HepG2 (cell line): ENCODE results near the gene DPEP1. TPM values are rescaled to one million over a fixed set of nuclear protein-coding genes. Genes with fewer than 3 reads are reported as not detected.

Experiments
- ARID4A ChIP-seq: sonication (generic); formaldehyde crosslinking; IDR thresholded peaks from 2 replicates; pipeline ENCODE4 v1.5.0; 2020; ENCODE audit warnings: mild to moderate bottlenecking, missing genetic modification reagents, borderline replicate concordance
- ATF7-NPFF ChIP-seq: sonication (generic); formaldehyde crosslinking; IDR thresholded peaks from 2 replicates; pipeline ENCODE4 v1.8.1; 2023; ENCODE audit warnings: mild to moderate bottlenecking, low read depth, missing genetic modification reagents, moderate library complexity
- HOXA9 ChIP-seq: sonication (generic); formaldehyde crosslinking; IDR thresholded peaks from 2 replicates; pipeline ENCODE4 v1.8.1; 2022; ENCODE audit warnings: missing genetic modification reagents, mild to moderate bottlenecking, moderate library complexity, borderline replicate concordance
- PRPF4 ChIP-seq: fragments of 200-400 bp; formaldehyde crosslinking; IDR thresholded peaks from 2 replicates; pipeline ENCODE4 v1.6.1; 2016; ENCODE audit warnings: low read length, low read depth; ENCODE audit not compliant: poor library complexity, severe bottlenecking
- RELA ChIP-seq: sonication (generic); formaldehyde crosslinking; IDR thresholded peaks from 2 replicates; pipeline ENCODE4 v1.4.0; 2020; ENCODE audit warnings: missing genetic modification reagents
- SOX13 ChIP-seq, 3 experiments: fragments of 450-650 bp in 1 of 3; sonication (generic) in 1 of 3; formaldehyde crosslinking in 1 of 3; IDR thresholded peaks in 2 of 3; conservative IDR thresholded peaks in 1 of 3; 2 replicates each; pipeline versions ENCODE4 v1.5.0 to v1.6.1; 2016 to 2020; ENCODE audit warnings: antibody characterized with exemption in 1 of 3, mild to moderate bottlenecking in 1 of 3, missing compliant biosample characterization in 1 of 3, missing genetic modification reagents in 1 of 3, moderate library complexity in 1 of 3
- U2AF2 ChIP-seq: fragments of 200-400 bp; formaldehyde crosslinking; IDR thresholded peaks from 2 replicates; pipeline ENCODE4 v1.6.1; 2017; ENCODE audit warnings: low read depth, mild to moderate bottlenecking, low read length
- ZFP1 ChIP-seq: IDR thresholded peaks from 2 replicates; pipeline ENCODE4 v1.6.1; 2016
- ZHX1 ChIP-seq: sonication (generic); formaldehyde crosslinking; IDR thresholded peaks from 2 replicates; pipeline ENCODE4 v1.8.1; 2022; ENCODE audit warnings: low read depth, mild to moderate bottlenecking, missing genetic modification reagents
- ZNF234 ChIP-seq: sonication (generic); formaldehyde crosslinking; conservative IDR thresholded peaks from 2 replicates; pipeline ENCODE4 v1.5.1; 2020; ENCODE audit warnings: mild to moderate bottlenecking, missing genetic modification reagents
- ZNF256 ChIP-seq: sonication (generic); formaldehyde crosslinking; conservative IDR thresholded peaks from 2 replicates; pipeline ENCODE4 v1.4.0; 2020; ENCODE audit warnings: missing genetic modification reagents
- ZNF446 ChIP-seq: sonication (generic); formaldehyde crosslinking; IDR thresholded peaks from 2 replicates; pipeline ENCODE4 v1.5.0; 2020; ENCODE audit warnings: mild to moderate bottlenecking, missing genetic modification reagents
- ZNF570 ChIP-seq: sonication (generic); formaldehyde crosslinking; IDR thresholded peaks from 2 replicates; pipeline ENCODE4 v1.4.0; 2020; ENCODE audit warnings: mild to moderate bottlenecking, missing genetic modification reagents, borderline replicate concordance
- ZNF598 ChIP-seq: sonication (generic); formaldehyde crosslinking; IDR thresholded peaks from 2 replicates; pipeline ENCODE4 v1.5.1; 2020; ENCODE audit warnings: mild to moderate bottlenecking, missing genetic modification reagents, borderline replicate concordance
- ZNF644 ChIP-seq: IDR thresholded peaks from 2 replicates; pipeline ENCODE4 v1.6.1; 2016; ENCODE audit warnings: low read depth
- ZSCAN21 ChIP-seq: sonication (generic); formaldehyde crosslinking; IDR thresholded peaks from 2 replicates; pipeline ENCODE4 v1.8.0; 2022; ENCODE audit warnings: mild to moderate bottlenecking, missing genetic modification reagents, moderate library complexity, borderline replicate concordance
- polyA plus RNA-seq, 8 experiments: library from polyadenylated mRNA; depleted of rRNA in 3 of 8; stranded (reverse) in 7 of 8; unstranded in 1 of 8; fragments of >200 nt; fragmentation: Illumina TruSeq in 4 of 8; extraction: Trizol in 4 of 8; gene quantifications; 2 replicates each; pipeline versions ENCODE4 v1.2.1 to v1.2.3, GENCODE V29; 2011 to 2016; ENCODE audit warnings: low read depth in 4 of 8, missing spikeins in 1 of 8, mixed read lengths in 1 of 8; ENCODE audit not compliant: insufficient read depth in 1 of 8
- total RNA-seq, 5 experiments: library from RNA; depleted of rRNA; stranded (reverse); fragments of >200 nt; fragmentation: Illumina TruSeq; extraction: Trizol; gene quantifications; 2 replicates each; pipeline ENCODE4 v1.2.3, GENCODE V29; 2016; ENCODE audit warnings: low read depth in 1 of 5
- TF ChIP-seq, protein P1 (sequence below): sonication (generic); formaldehyde crosslinking; IDR thresholded peaks from 2 replicates; pipeline ENCODE4 v1.5.1; 2020; ENCODE audit warnings: mild to moderate bottlenecking, missing genetic modification reagents, borderline replicate concordance
- TF ChIP-seq, protein P2 (sequence below): sonication (generic); formaldehyde crosslinking; IDR thresholded peaks from 2 replicates; pipeline ENCODE4 v1.8.1; 2022; ENCODE audit warnings: mild to moderate bottlenecking, missing genetic modification reagents

The DPEP1 gene
- total and polyA plus RNA-seq, 2 of the 13 experiments (the other 11 are each of a cell fraction or from before 2014, with no cell fraction given): 37.6 to 52.2 TPM

GRCh38 chr16:89687092-89687940 is 73.9 kb downstream of the DPEP1 start (continued):
- TF ChIP-seq, protein P1, sequence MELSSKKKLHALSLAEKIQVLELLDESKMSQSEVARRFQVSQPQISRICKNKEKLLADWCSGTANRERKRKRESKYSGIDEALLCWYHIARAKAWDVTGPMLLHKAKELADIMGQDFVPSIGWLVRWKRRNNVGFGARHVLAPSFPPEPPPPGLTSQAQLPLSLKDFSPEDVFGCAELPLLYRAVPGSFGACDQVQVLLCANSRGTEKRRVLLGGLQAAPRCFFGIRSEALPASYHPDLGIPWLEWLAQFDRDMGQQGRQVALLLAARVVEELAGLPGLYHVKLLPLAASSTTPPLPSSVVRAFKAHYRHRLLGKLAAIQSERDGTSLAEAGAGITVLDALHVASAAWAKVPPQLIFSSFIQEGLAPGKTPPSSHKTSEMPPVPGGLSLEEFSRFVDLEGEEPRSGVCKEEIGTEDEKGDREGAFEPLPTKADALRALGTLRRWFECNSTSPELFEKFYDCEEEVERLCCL (CRISPR knock-in tag): peak; percentile 91; the same call in 1 of the 2 replicates
- TF ChIP-seq ZSCAN21 (peak; percentile 96), ZNF256 (CRISPR knock-in tag) (peak; percentile 98; the same call in 1 of the 2 replicates), PRPF4 (no peak), SOX13 (IDR thresholded peaks at IDR 0.05) (peak; percentile 54), SOX13 (CRISPR knock-in tag; conservative IDR thresholded peaks at IDR 0.05 in 1 of 2, IDR thresholded peaks at IDR 0.05 in 1 of 2) (peak; percentile 51 to 86; a peak in 2 of 4 replicates), ZFP1 (CRISPR knock-in tag) (peak; percentile 95), HOXA9 (no peak), RELA (CRISPR knock-in tag) (no peak; the same call in 1 of the 2 replicates), ZNF644 (peak; percentile 90), ZNF570 (CRISPR knock-in tag) (peak; percentile 91; the same call in 1 of the 2 replicates), ZNF234 (CRISPR knock-in tag) (peak; percentile 98), ATF7-NPFF (peak; percentile 90), U2AF2 (no peak), ARID4A (CRISPR knock-in tag) (peak; percentile 97), ZHX1 (CRISPR knock-in tag) (peak; percentile 94), ZNF446 (no peak), ZNF598 (CRISPR knock-in tag) (peak; percentile 99)
- TF ChIP-seq, protein P2, sequence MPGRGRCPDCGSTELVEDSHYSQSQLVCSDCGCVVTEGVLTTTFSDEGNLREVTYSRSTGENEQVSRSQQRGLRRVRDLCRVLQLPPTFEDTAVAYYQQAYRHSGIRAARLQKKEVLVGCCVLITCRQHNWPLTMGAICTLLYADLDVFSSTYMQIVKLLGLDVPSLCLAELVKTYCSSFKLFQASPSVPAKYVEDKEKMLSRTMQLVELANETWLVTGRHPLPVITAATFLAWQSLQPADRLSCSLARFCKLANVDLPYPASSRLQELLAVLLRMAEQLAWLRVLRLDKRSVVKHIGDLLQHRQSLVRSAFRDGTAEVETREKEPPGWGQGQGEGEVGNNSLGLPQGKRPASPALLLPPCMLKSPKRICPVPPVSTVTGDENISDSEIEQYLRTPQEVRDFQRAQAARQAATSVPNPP (CRISPR knock-in tag): peak; percentile 97
